ENCODE measurements around the gene SINHCAF.
A peak's percentile ranks its signal among the peaks of the same experiment; 100 is the strongest.

SINHCAF gene

DNA sequence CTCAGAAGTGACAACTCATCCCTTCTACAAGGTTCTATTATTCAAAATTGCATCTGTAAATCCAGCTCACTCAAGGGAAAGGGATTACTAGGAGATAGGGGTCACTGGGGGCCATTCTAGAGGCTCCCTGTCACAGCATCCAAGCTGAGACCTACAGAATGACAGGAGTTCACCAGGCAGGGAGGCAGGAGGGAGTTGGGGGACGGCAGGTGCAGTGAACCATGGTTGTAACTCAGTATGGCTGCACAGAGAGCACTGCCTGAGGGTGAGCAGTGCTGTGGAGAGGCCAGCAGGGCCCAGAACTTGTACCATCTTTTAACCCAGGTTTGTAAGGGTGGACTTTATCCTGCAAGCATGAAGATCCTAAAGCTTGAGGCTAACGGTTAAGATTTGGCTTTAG lies 37.9 kb upstream of the SINHCAF start:
- Histone ChIP-seq H3K9me3 (replicated peaks; ENCODE audit: insufficient read depth, low read length) (no peaks in the 10 kb centered on the region), H3K4me3 (ENCODE audit: low read length) (peak overlapping the region; percentile 62), H3F3A (ENCODE audit: insufficient read depth, low read length) (peaks cover 34% of the 10 kb centered on the region), H3K9me2 (replicated peaks; ENCODE audit: insufficient read depth, low read length) (no peaks in the 10 kb centered on the region), H3K27ac (ENCODE audit: low read length) (peak overlapping the region; percentile 94), H3K27me3 (replicated peaks; ENCODE audit: insufficient read depth, low read length) (no peaks in the 10 kb centered on the region), H3K4me1 (ENCODE audit: low read length) (peaks cover 22% of the 10 kb centered on the region), H3K79me2 (ENCODE audit: low read length) (no peaks in the 10 kb centered on the region), H3K9ac (ENCODE audit: low read length) (peak overlapping the region; percentile 69; the same call in 1 of the 2 replicates), H3K36me3 (replicated peaks; ENCODE audit: insufficient read depth, low read length) (no peaks in the 10 kb centered on the region), H4K20me1 (ENCODE audit: insufficient read depth, low read length) (no peaks in the 10 kb centered on the region), H3K4me2 (ENCODE audit: low read depth, low read length) (peak overlapping the region; percentile 94), H2AFZ (ENCODE audit: low read length) (peak overlapping the region; percentile 93)
- TF ChIP-seq EZH2phosphoT487 (IDR thresholded peaks at IDR 0.05; ENCODE audit: low read length) (no peak), EZH2 (optimal IDR thresholded peaks at IDR 0.05; ENCODE audit: low read depth, low read length) (no peak)
- TF ChIP-seq, protein P1, sequence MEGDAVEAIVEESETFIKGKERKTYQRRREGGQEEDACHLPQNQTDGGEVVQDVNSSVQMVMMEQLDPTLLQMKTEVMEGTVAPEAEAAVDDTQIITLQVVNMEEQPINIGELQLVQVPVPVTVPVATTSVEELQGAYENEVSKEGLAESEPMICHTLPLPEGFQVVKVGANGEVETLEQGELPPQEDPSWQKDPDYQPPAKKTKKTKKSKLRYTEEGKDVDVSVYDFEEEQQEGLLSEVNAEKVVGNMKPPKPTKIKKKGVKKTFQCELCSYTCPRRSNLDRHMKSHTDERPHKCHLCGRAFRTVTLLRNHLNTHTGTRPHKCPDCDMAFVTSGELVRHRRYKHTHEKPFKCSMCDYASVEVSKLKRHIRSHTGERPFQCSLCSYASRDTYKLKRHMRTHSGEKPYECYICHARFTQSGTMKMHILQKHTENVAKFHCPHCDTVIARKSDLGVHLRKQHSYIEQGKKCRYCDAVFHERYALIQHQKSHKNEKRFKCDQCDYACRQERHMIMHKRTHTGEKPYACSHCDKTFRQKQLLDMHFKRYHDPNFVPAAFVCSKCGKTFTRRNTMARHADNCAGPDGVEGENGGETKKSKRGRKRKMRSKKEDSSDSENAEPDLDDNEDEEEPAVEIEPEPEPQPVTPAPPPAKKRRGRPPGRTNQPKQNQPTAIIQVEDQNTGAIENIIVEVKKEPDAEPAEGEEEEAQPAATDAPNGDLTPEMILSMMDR (IDR thresholded peaks at IDR 0.05; ENCODE audit: low read length): no peak
- DNase-seq: no peak

DNA sequence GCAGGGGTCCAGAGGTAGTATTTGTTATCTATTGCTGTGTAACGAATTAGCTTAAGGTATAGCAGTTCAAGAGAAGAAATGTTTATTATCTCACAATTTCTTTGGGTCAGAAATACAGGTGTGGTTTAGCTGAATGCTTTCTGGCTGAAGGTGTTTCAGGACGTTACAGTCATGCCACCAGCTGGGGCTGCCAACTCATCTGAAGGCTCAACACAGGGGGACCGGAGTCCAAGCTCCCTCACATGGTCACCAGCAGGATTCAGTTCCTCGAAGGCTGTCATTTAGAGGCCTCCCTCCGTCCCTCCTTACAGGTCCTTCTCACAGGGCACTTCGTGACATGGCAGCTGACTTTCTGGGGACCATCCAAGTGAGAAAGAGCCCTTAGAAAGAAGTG lies 37.5 kb upstream of the SINHCAF start:
- H3K9me2 ChIP-seq (replicated peaks; ENCODE audit: insufficient read depth, low read length): no peaks in the 10 kb centered on the region
- peak; percentile 56 for DNase-seq
- peaks cover 22% of the 10 kb centered on the region for H3K4me1 ChIP-seq (ENCODE audit: low read length)
- peak overlapping the region; percentile 69; the same call in 1 of the 2 replicates for H3K9ac ChIP-seq (ENCODE audit: low read length)
- peak overlapping the region; percentile 93 for H2AFZ ChIP-seq (ENCODE audit: low read length)
- H3K4me3 ChIP-seq (ENCODE audit: low read length): peak overlapping the region; percentile 62
- TF ChIP-seq, protein P1 (IDR thresholded peaks at IDR 0.05; ENCODE audit: low read length): no peak
- TF ChIP-seq EZH2phosphoT487 (IDR thresholded peaks at IDR 0.05; ENCODE audit: low read length): no peak
- TF ChIP-seq EZH2 (optimal IDR thresholded peaks at IDR 0.05; ENCODE audit: low read depth, low read length): no peak
- H3K9me3 ChIP-seq (replicated peaks; ENCODE audit: insufficient read depth, low read length): no peaks in the 10 kb centered on the region
- H3K79me2 ChIP-seq (ENCODE audit: low read length): no peaks in the 10 kb centered on the region
- H3K27ac ChIP-seq (ENCODE audit: low read length): peak overlapping the region; percentile 94
- H3K27me3 ChIP-seq (replicated peaks; ENCODE audit: insufficient read depth, low read length): no peaks in the 10 kb centered on the region
- H3K4me2 ChIP-seq (ENCODE audit: low read depth, low read length): peak overlapping the region; percentile 94
- peaks cover 34% of the 10 kb centered on the region for H3F3A ChIP-seq (ENCODE audit: insufficient read depth, low read length)
- no peaks in the 10 kb centered on the region for H4K20me1 ChIP-seq (ENCODE audit: insufficient read depth, low read length)
- H3K36me3 ChIP-seq (replicated peaks; ENCODE audit: insufficient read depth, low read length): no peaks in the 10 kb centered on the region

DNA sequence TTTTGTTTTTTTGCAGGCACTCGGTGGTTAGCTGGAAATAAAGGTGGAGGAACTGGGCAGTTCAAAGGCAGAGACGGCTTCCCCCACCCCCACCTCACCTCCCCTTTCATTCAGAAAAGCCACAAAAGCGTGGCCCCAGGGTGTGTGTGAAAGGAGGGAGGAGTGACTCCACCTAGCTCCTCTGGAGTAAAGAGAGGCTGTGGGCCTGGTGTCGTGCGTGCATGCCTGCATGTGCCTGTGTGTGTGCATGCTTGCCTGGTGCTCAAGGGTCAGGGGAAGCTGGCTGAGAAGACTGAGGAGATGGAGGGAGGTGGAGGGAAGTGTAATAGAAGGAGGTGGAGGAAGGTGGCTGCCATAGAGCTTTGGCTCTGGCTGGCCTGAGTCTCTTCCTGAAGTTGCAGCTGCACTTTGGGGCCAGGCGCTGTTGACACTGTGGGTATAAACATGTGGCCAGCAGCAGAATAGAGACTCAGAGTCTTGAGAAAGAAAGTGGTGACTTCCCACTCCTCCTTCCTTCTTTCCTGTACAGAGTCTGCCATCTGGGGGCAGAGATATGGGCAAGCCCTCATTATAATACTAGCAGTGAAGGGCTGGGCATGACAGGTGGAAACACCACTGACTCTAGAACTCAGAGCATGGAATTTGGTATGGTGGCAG lies 36.9 kb upstream of the SINHCAF start:
- TF ChIP-seq, protein P1 (IDR thresholded peaks at IDR 0.05; ENCODE audit: low read length): peak; percentile 41
- TF ChIP-seq EZH2 (optimal IDR thresholded peaks at IDR 0.05; ENCODE audit: low read depth, low read length): no peak
- Histone ChIP-seq H4K20me1 (ENCODE audit: insufficient read depth, low read length) (no peaks in the 10 kb centered on the region), H3K9me3 (replicated peaks; ENCODE audit: insufficient read depth, low read length) (no peaks in the 10 kb centered on the region), H3K27me3 (replicated peaks; ENCODE audit: insufficient read depth, low read length) (no peaks in the 10 kb centered on the region), H3K79me2 (ENCODE audit: low read length) (no peaks in the 10 kb centered on the region), H3F3A (ENCODE audit: insufficient read depth, low read length) (peaks cover 34% of the 10 kb centered on the region), H3K9me2 (replicated peaks; ENCODE audit: insufficient read depth, low read length) (no peaks in the 10 kb centered on the region), H3K4me3 (ENCODE audit: low read length) (peak overlapping the region; percentile 62), H3K9ac (ENCODE audit: low read length) (peak overlapping the region; percentile 69; the same call in 1 of the 2 replicates), H3K4me2 (ENCODE audit: low read depth, low read length) (peak overlapping the region; percentile 94), H2AFZ (ENCODE audit: low read length) (peak overlapping the region; percentile 93), H3K36me3 (replicated peaks; ENCODE audit: insufficient read depth, low read length) (no peaks in the 10 kb centered on the region), H3K4me1 (ENCODE audit: low read length) (peaks cover 22% of the 10 kb centered on the region), H3K27ac (ENCODE audit: low read length) (peak overlapping the region; percentile 94)
- DNase-seq: peak; percentile 90
